WTC11 (cell line): ENCODE results near the gene PHPT1. TPM values are rescaled to one million over a fixed set of nuclear protein-coding genes. Genes with fewer than 3 reads are reported as not detected.

Experiments used
- ATAC-seq: fragments of 200-7000 bp; cut with Tn5 transposase; 2 replicates; pipeline ENCODE4 v1.10.0; 2021; ENCODE audit warnings: mild to moderate bottlenecking, moderate library complexity
- CTCF ChIA-PET: fragments of 300-600 bp; sonication (Branson Sonifier 250); formaldehyde crosslinking; loops from one replicate; lab custom pipeline; 2021; ENCODE audit warnings: antibody characterized with exemption; lab: Charles Lee
- POLR2A ChIA-PET: fragments of 350-600 bp; sonication (Branson Sonifier 250); formaldehyde crosslinking; loops from one replicate; lab custom pipeline; 2021; ENCODE audit warnings: antibody characterized with exemption; lab: Charles Lee
- DNase-seq: peaks from one replicate; pipeline ENCODE4 v3.0.0; 2021; ENCODE audit warnings: low spot score
- H3K27ac Mint-ChIP-seq: 2 replicates; pipeline ENCODE4 v1.8.0; 2021; ENCODE audit warnings: mixed read lengths
- H3K27me3 Mint-ChIP-seq: 2 replicates; pipeline ENCODE4 v1.8.0; 2021; ENCODE audit warnings: low read depth, mild to moderate bottlenecking, moderate library complexity, mixed read lengths
- H3K36me3 Mint-ChIP-seq: 2 replicates; pipeline ENCODE4 v1.8.0; 2021; ENCODE audit warnings: mixed read lengths
- H3K4me1 Mint-ChIP-seq: 2 replicates; pipeline ENCODE4 v1.8.0; 2022; ENCODE audit warnings: mixed read lengths
- H3K4me3 Mint-ChIP-seq: 2 replicates; pipeline ENCODE4 v1.8.0; 2021; ENCODE audit warnings: mild to moderate bottlenecking, moderate library complexity, mixed read lengths
- H3K9me3 Mint-ChIP-seq: 2 replicates; pipeline ENCODE4 v1.8.0; 2021; ENCODE audit warnings: mixed read lengths
- AFF4 ChIP-seq: sonication (generic); formaldehyde crosslinking; IDR thresholded peaks from 2 replicates; pipeline ENCODE4 v1.8.1; 2023; ENCODE audit warnings: mild to moderate bottlenecking, missing genetic modification reagents, borderline replicate concordance
- ATF6 ChIP-seq: sonication (generic); formaldehyde crosslinking; IDR thresholded peaks from 2 replicates; pipeline ENCODE4 v1.8.1; 2023; ENCODE audit warnings: mild to moderate bottlenecking, missing genetic modification reagents
- CREB1 ChIP-seq: sonication (generic); formaldehyde crosslinking; IDR thresholded peaks from 2 replicates; pipeline ENCODE4 v1.8.0; 2023; ENCODE audit warnings: mild to moderate bottlenecking, missing genetic modification reagents
- E2F4 ChIP-seq: sonication (generic); formaldehyde crosslinking; IDR thresholded peaks from 2 replicates; pipeline ENCODE4 v1.8.1; 2022; ENCODE audit warnings: low read depth, mild to moderate bottlenecking, moderate library complexity, missing genetic modification reagents, borderline replicate concordance
- E2F5 ChIP-seq: sonication (generic); formaldehyde crosslinking; IDR thresholded peaks from 2 replicates; pipeline ENCODE4 v1.8.1; 2022; ENCODE audit warnings: mild to moderate bottlenecking, moderate library complexity, missing genetic modification reagents
- ELF4 ChIP-seq: sonication (generic); formaldehyde crosslinking; IDR thresholded peaks from 2 replicates; pipeline ENCODE4 v1.8.1; 2022; ENCODE audit warnings: low read depth, mild to moderate bottlenecking, moderate library complexity, missing genetic modification reagents
- ETV6 ChIP-seq: sonication (generic); formaldehyde crosslinking; IDR thresholded peaks from 2 replicates; pipeline ENCODE4 v1.8.1; 2022; ENCODE audit warnings: mild to moderate bottlenecking, missing genetic modification reagents
- JAZF1 ChIP-seq: fragments of 250-450 bp; sonication (Bioruptor Pico); IDR thresholded peaks from 2 replicates; pipeline ENCODE4 v1.9.0; 2021; ENCODE audit warnings: moderate library complexity, mild to moderate bottlenecking, inconsistent platforms
- KAT7 ChIP-seq: sonication (generic); formaldehyde crosslinking; IDR thresholded peaks from 2 replicates; pipeline ENCODE4 v1.8.1; 2023; ENCODE audit warnings: missing genetic modification reagents, mild to moderate bottlenecking, borderline replicate concordance
- MLX ChIP-seq: sonication (generic); formaldehyde crosslinking; IDR thresholded peaks from 2 replicates; pipeline ENCODE4 v1.8.1; 2023; ENCODE audit warnings: mild to moderate bottlenecking, missing genetic modification reagents, moderate library complexity
- RORB ChIP-seq: fragments of 250-450 bp; sonication (Bioruptor Pico); IDR thresholded peaks from 2 replicates; pipeline ENCODE4 v1.9.0; 2021; ENCODE audit warnings: mild to moderate bottlenecking
- SOX15 ChIP-seq: fragments of 250-450 bp; sonication (Bioruptor Pico); IDR thresholded peaks from 2 replicates; pipeline ENCODE4 v1.9.0; 2021; ENCODE audit warnings: mild to moderate bottlenecking
- TCF7 ChIP-seq: sonication (generic); formaldehyde crosslinking; IDR thresholded peaks from 2 replicates; pipeline ENCODE4 v1.8.0; 2022; ENCODE audit warnings: mild to moderate bottlenecking, low read depth, missing genetic modification reagents, moderate library complexity
- TEAD1 ChIP-seq: sonication (generic); formaldehyde crosslinking; IDR thresholded peaks from 2 replicates; pipeline ENCODE4 v1.8.0; 2022; ENCODE audit warnings: mild to moderate bottlenecking, missing genetic modification reagents
- USF2 ChIP-seq: sonication (generic); formaldehyde crosslinking; IDR thresholded peaks from 2 replicates; pipeline ENCODE4 v1.8.1; 2023; ENCODE audit warnings: mild to moderate bottlenecking, missing genetic modification reagents, moderate library complexity
- ZNF232 ChIP-seq: sonication (generic); formaldehyde crosslinking; IDR thresholded peaks from 2 replicates; pipeline ENCODE4 v1.8.0; 2022; ENCODE audit warnings: mild to moderate bottlenecking, missing genetic modification reagents
- ZNF281 ChIP-seq: sonication (generic); formaldehyde crosslinking; IDR thresholded peaks from 2 replicates; pipeline ENCODE4 v1.8.0; 2023; ENCODE audit warnings: mild to moderate bottlenecking, missing genetic modification reagents
- ZNF423 ChIP-seq: fragments of 250-450 bp; sonication (Bioruptor Pico); IDR thresholded peaks from 2 replicates; pipeline ENCODE4 v2.1.2; 2022; ENCODE audit warnings: mild to moderate bottlenecking, moderate library complexity
- ZNF532 ChIP-seq: fragments of 250-450 bp; sonication (Bioruptor Pico); IDR thresholded peaks from 2 replicates; pipeline ENCODE4 v1.9.0; 2021; ENCODE audit warnings: mild to moderate bottlenecking, borderline replicate concordance
- total RNA-seq: library from RNA; stranded (reverse); gene quantifications from 3 replicates; pipeline ENCODE4 v1.2.3, GENCODE V29; 2021

The PHPT1 gene
- total RNA-seq, 1 experiment from 2014 or later = 138 TPM

GRCh38 chr9:136850866-136851775, 1.9 kb downstream of the PHPT1 start:
- Mint-ChIP-seq H3K4me1 (peaks cover 4% of the 10 kb centered on the region), H3K9me3 (no peaks in the 10 kb centered on the region), H3K27me3 (peaks cover 3% of the 10 kb centered on the region), H3K36me3 (peaks cover 2% of the 10 kb centered on the region; the same call in 1 of the 2 replicates), H3K4me3 (no peak overlapping the region; the same call in 1 of the 2 replicates), H3K27ac (no peak overlapping the region)
- no peak for ATAC-seq
- ChIA-PET CTCF (interaction anchor here (1.2 kb wide), 1 partner anchor 184 kb away, joined by 3 read pairs; no protein-coding TSS in a partner anchor), POLR2A (interaction anchor here (0.8 to 1.0 kb wide), 2 partner anchors 9 to 11 kb away, joined by 3 read pairs; no protein-coding TSS in a partner anchor)
- DNase-seq = no peak
- TF ChIP-seq ATF6 = no peak
- no peak for TF ChIP-seq ZNF232 (CRISPR knock-in tag)
- TF ChIP-seq RORB (CRISPR knock-in tag) = no peak
- TF ChIP-seq TEAD1 (CRISPR knock-in tag) = no peak
- no peak for TF ChIP-seq TCF7
- TF ChIP-seq ZNF281 (CRISPR knock-in tag) = no peak
- no peak for TF ChIP-seq MLX
- TF ChIP-seq ZNF532 (CRISPR knock-in tag) = no peak
- TF ChIP-seq ZNF423 (CRISPR knock-in tag) = no peak
- TF ChIP-seq JAZF1 = no peak
- TF ChIP-seq KAT7 (CRISPR knock-in tag) = no peak
- TF ChIP-seq E2F5 (CRISPR knock-in tag) = no peak
- TF ChIP-seq ETV6 (CRISPR knock-in tag) = no peak
- no peak for TF ChIP-seq AFF4 (CRISPR knock-in tag)
- no peak for TF ChIP-seq ELF4 (CRISPR knock-in tag)
- TF ChIP-seq CREB1 (CRISPR knock-in tag) = no peak
- no peak for TF ChIP-seq E2F4 (CRISPR knock-in tag)
- TF ChIP-seq USF2 (CRISPR knock-in tag) = no peak
- TF ChIP-seq SOX15 (CRISPR knock-in tag) = no peak
